ENCODE measurements around the gene SLC38A1. TPM values are rescaled to one million over a fixed set of nuclear protein-coding genes. Genes with fewer than 3 reads are reported as not detected.
"Not testable (repeated sequence)": the region's sequence is repeated elsewhere in the genome, so short reads cannot be mapped to it uniquely, and the experiment has no call there.

The SLC38A1 gene
- total and polyA plus RNA-seq, 11 donors = 41.5 to 250 (median 157) TPM

GRCh38 chr12:46201284-46201789, 67.5 kb downstream of the SLC38A1 start:
- DNase-seq = no peak
- TF ChIP-seq POLR2A (IDR thresholded peaks at IDR 0.05) = no peak
- TF ChIP-seq, protein P1, sequence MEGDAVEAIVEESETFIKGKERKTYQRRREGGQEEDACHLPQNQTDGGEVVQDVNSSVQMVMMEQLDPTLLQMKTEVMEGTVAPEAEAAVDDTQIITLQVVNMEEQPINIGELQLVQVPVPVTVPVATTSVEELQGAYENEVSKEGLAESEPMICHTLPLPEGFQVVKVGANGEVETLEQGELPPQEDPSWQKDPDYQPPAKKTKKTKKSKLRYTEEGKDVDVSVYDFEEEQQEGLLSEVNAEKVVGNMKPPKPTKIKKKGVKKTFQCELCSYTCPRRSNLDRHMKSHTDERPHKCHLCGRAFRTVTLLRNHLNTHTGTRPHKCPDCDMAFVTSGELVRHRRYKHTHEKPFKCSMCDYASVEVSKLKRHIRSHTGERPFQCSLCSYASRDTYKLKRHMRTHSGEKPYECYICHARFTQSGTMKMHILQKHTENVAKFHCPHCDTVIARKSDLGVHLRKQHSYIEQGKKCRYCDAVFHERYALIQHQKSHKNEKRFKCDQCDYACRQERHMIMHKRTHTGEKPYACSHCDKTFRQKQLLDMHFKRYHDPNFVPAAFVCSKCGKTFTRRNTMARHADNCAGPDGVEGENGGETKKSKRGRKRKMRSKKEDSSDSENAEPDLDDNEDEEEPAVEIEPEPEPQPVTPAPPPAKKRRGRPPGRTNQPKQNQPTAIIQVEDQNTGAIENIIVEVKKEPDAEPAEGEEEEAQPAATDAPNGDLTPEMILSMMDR (IDR thresholded peaks at IDR 0.05) = no peak
- intact Hi-C loops (cut with DNase I) = loop anchor here in 1 of 10 donors (10.0 kb wide), 1 partner anchor 163 kb away; no protein-coding TSS in a partner anchor
- 77 to 94% (median 91%) methylated on average over 5 of the region's 5 CpGs for WGBS, 4 donors
- no peak for ATAC-seq
- peaks cover 0 to 17% (median 3%) of the 10 kb centered on the region in 12 donors for H3K4me1 ChIP-seq
- no peaks in the 10 kb centered on the region for H3K9me3 ChIP-seq
- H3K36me3 ChIP-seq = peaks cover 0 to 78% (median 47%) of the 10 kb centered on the region in 9 donors
- H3K27me3 ChIP-seq = no peaks in the 10 kb centered on the region
- H3K4me3 ChIP-seq = no peak overlapping the region
- H3K27ac ChIP-seq = no peak overlapping the region

GRCh38 chr12:46200551-46200950, 68.3 kb downstream of the SLC38A1 start:
- H3K36me3 ChIP-seq = peaks cover 0 to 86% (median 54%) of the 10 kb centered on the region in 9 donors
- no peak overlapping the region for H3K27ac ChIP-seq
- ATAC-seq = peak in 2 of 4 donors; percentile 48 to 54
- no peak overlapping the region for H3K4me3 ChIP-seq
- H3K27me3 ChIP-seq = no peaks in the 10 kb centered on the region
- DNase-seq = no peak
- no peak for TF ChIP-seq POLR2A (IDR thresholded peaks at IDR 0.05)
- TF ChIP-seq, protein P1 (IDR thresholded peaks at IDR 0.05) = no peak
- intact Hi-C loops (cut with DNase I) = loop anchor here in 1 of 10 donors (10.0 kb wide), 1 partner anchor 164 kb away; no protein-coding TSS in a partner anchor
- peaks cover 0 to 9% (median 0%) of the 10 kb centered on the region in 12 donors for H3K4me1 ChIP-seq
- 61 to 70% (median 67%) methylated on average over 3 of the region's 3 CpGs for WGBS, 4 donors
- no peaks in the 10 kb centered on the region for H3K9me3 ChIP-seq

DNA sequence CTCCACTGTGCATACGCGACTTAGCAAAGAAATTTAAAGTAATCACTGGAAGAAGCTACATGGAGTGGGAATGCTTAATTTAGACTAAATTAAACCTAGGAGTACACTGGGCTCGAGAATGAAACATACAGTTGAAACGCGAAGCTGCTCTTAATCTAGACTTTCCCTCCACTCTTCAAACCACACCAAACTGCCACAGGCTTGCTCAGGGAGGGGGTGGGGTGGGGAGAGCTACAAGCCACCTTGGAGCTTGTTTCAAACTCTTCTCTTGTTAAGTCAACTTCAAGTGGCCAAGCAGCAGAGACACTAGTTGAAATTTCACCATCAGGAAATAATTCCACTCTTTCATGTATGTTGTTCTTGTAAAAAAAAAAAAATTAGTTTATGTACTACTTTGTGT, 69.9 kb downstream of the SLC38A1 start:
- no peak overlapping the region for H3K4me3 ChIP-seq
- H3K36me3 ChIP-seq = peaks cover 0 to 90% (median 57%) of the 10 kb centered on the region in 9 donors
- no peak for TF ChIP-seq POLR2A (IDR thresholded peaks at IDR 0.05)
- 88 to 90% (median 89%) methylated on average over 5 of the region's 5 CpGs for WGBS, 4 donors
- H3K4me1 ChIP-seq = no peaks in the 10 kb centered on the region
- no peak for DNase-seq
- intact Hi-C loops (cut with DNase I) = no loop called here
- no peak overlapping the region for H3K27ac ChIP-seq
- no peak for ATAC-seq
- H3K9me3 ChIP-seq = no peaks in the 10 kb centered on the region
- no peaks in the 10 kb centered on the region for H3K27me3 ChIP-seq

DNA sequence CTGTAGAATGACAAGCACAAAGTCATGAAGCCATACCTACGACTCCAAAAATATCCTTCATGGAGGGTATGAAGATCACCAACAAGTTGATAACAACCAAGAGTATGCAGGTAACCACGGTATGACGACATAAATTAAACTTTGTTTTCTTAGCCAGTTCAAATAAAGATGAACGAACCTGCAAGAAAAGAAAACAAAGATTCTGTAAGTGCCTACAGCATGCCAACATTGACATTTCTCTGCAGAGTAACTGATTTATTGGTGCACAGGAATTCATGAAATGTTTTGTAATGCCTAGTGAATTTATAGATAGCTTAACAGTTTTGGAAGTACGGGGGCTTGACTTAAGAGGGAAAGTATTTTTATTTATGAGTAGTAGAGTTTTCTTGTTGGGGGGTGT, 71.0 kb downstream of the SLC38A1 start:
- Histone ChIP-seq H3K4me3 (no peak overlapping the region), H3K27me3 (no peaks in the 10 kb centered on the region), H3K4me1 (no peaks in the 10 kb centered on the region), H3K9me3 (no peaks in the 10 kb centered on the region), H3K27ac (no peak overlapping the region), H3K36me3 (peaks cover 0 to 87% (median 47%) of the 10 kb centered on the region in 9 donors)
- no peak for DNase-seq
- TF ChIP-seq, protein P1 (IDR thresholded peaks at IDR 0.05) = no peak
- TF ChIP-seq POLR2A (IDR thresholded peaks at IDR 0.05) = no peak
- ATAC-seq = no peak
- intact Hi-C loops (cut with DNase I) = no loop called here
- WGBS, 4 donors = 86 to 90% (median 88%) methylated on average over 5 of the region's 5 CpGs

GRCh38 chr12:46190533-46190932, 78.3 kb downstream of the SLC38A1 start:
- Histone ChIP-seq H3K4me1 (peaks cover 0 to 16% (median 11%) of the 10 kb centered on the region in 12 donors), H3K36me3 (peaks cover 0 to 24% (median 8%) of the 10 kb centered on the region in 9 donors)
- ATAC-seq; H3K27ac ChIP-seq; intact Hi-C loops (cut with DNase I); H3K27me3 ChIP-seq; H3K9me3 ChIP-seq; DNase-seq; H3K4me3 ChIP-seq: not testable (repeated sequence)
- 83 to 97% (median 95%) methylated on average over 2 of the region's 2 CpGs for WGBS, 4 donors
